Body of pancreas (tissue), 4 donors: ENCODE data around the gene PPP4R4. TPM values are rescaled to one million over a fixed set of nuclear protein-coding genes. Genes with fewer than 3 reads are reported as not detected.

Experiments used
- ATAC-seq: fragments of 150-250 bp; one replicate; pipeline ENCODE4 v1.9.1; 2016
- DNase-seq, 4 donors: peaks; one replicate each; pipeline ENCODE4 v3.0.0-alpha.2; 2019
- H3K27ac ChIP-seq, 4 donors: fragments of 200-600 bp; sonication (generic); 1 replicate in 3 of 4; 2 replicates in 1 of 4; pipeline versions ENCODE4 v1.5.1 to v1.6.1; 2016 to 2019; ENCODE audit warnings: mild to moderate bottlenecking in 1 of 4, mixed read lengths in 1 of 4, moderate library complexity in 1 of 4
- H3K27me3 ChIP-seq, 2 donors: fragments of 200-600 bp; sonication (generic); one replicate each; pipeline ENCODE4 v1.6.0; 2016; ENCODE audit warnings: mild to moderate bottlenecking in 1 of 2
- H3K36me3 ChIP-seq, 2 donors: fragments of 200-600 bp; sonication (generic); replicated peaks in 1 of 2; 2 replicates each; pipeline ENCODE4 v1.5.1; 2016; ENCODE audit warnings: low read depth in 2 of 2; ENCODE audit not compliant: insufficient read depth in 1 of 2
- H3K4me1 ChIP-seq: fragments of 200-600 bp; sonication (generic); one replicate; pipeline ENCODE4 v1.6.0; 2016
- H3K4me3 ChIP-seq, 2 donors: fragments of 200-600 bp; sonication (generic); 1 replicate in 1 of 2; 2 replicates in 1 of 2; pipeline ENCODE4 v1.5.1; 2016 to 2019
- H3K9me3 ChIP-seq, 3 donors: fragments of 200-600 bp; sonication (generic); 1 replicate in 2 of 3; 2 replicates in 1 of 3; pipeline ENCODE4 v1.5.1; 2016
- CTCF ChIP-seq, 7 experiments: fragments of 450-650 bp in 4 of 7; fragments of 200-600 bp in 3 of 7; sonication (generic) in 3 of 7; IDR thresholded peaks; one replicate each; pipeline ENCODE4 v1.5.1; 2016 to 2019; ENCODE audit warnings: antibody characterized with exemption in 7 of 7
- POLR2A ChIP-seq, 3 donors: fragments of 450-650 bp; IDR thresholded peaks; one replicate each; pipeline ENCODE4 v1.6.1; 2016; ENCODE audit warnings: antibody characterized with exemption in 3 of 3, mild to moderate bottlenecking in 2 of 3
- WGBS, 2 donors: methylation state at CpG; one replicate each; pipeline ENCODE4 v1.1.5; 2017; 5-methylcytosine and 5-hydroxymethylcytosine counted together
- intact Hi-C: fragments of 100-400 bp; cut with DNase I; formaldehyde crosslinking; loops from one replicate; pipeline ENCODE4 v1.15.1; 2023
- total RNA-seq, 2 donors: library from RNA; depleted of rRNA; stranded (reverse); fragments of >200 nt; gene quantifications; one replicate each; pipeline ENCODE4 v1.1.0, GENCODE V29; 2016

PPP4R4 gene
- total RNA-seq, 2 donors from 2014 or later, result 1.3 to 2.6 TPM

GRCh38 chr14:94298130-94298529 is 124.0 kb downstream of the PPP4R4 start:
- no peak for DNase-seq
- WGBS, 2 donors, result 87% methylated on average over 15 of the region's 15 CpGs
- Histone ChIP-seq H3K27ac (no peak overlapping the region), H3K27me3 (no peaks in the 10 kb centered on the region), H3K4me3 (no peak overlapping the region), H3K36me3 (no peaks in the 10 kb centered on the region), H3K4me1 (peaks cover 3% of the 10 kb centered on the region), H3K9me3 (no peaks in the 10 kb centered on the region)
- intact Hi-C loops, result no loop called here
- no peak for TF ChIP-seq CTCF (IDR thresholded peaks at IDR 0.05)
- no peak for TF ChIP-seq POLR2A (IDR thresholded peaks at IDR 0.05)
- no peak for ATAC-seq

- DNase-seq (no peak), ATAC-seq (no peak)
- 74 to 77% methylated on average over 7 of the region's 7 CpGs for WGBS, 2 donors
- Histone ChIP-seq H3K27me3 (no peaks in the 10 kb centered on the region), H3K36me3 (peaks cover 0 to 3% of the 10 kb centered on the region in 2 donors), H3K4me1 (no peaks in the 10 kb centered on the region), H3K4me3 (no peak overlapping the region), H3K27ac (no peak overlapping the region), H3K9me3 (no peaks in the 10 kb centered on the region)
- intact Hi-C loops, result no loop called here
- no peak for TF ChIP-seq POLR2A (IDR thresholded peaks at IDR 0.05)
- TF ChIP-seq CTCF (IDR thresholded peaks at IDR 0.05), result no peak
Observed at GRCh38 chr14:94303111-94303510, 129.0 kb downstream of the PPP4R4 start.

GRCh38 chr14:94304243-94304642 is 130.1 kb downstream of the PPP4R4 start:
- TF ChIP-seq POLR2A (IDR thresholded peaks at IDR 0.05) (no peak), CTCF (IDR thresholded peaks at IDR 0.05) (no peak)
- ATAC-seq, result no peak
- H3K4me3 ChIP-seq, result no peak overlapping the region
- no peaks in the 10 kb centered on the region for H3K4me1 ChIP-seq
- no peaks in the 10 kb centered on the region for H3K9me3 ChIP-seq
- H3K27ac ChIP-seq, result no peak overlapping the region
- no peaks in the 10 kb centered on the region for H3K27me3 ChIP-seq
- DNase-seq, result no peak
- 68 to 78% methylated on average over 5 to 6 of the region's 6 CpGs for WGBS, 2 donors
- intact Hi-C loops, result no loop called here
- H3K36me3 ChIP-seq, result peaks cover 0 to 6% of the 10 kb centered on the region in 2 donors

GRCh38 chr14:94305620-94306019 is 131.5 kb downstream of the PPP4R4 start:
- H3K4me1 ChIP-seq, result no peaks in the 10 kb centered on the region
- ATAC-seq, result no peak
- H3K27ac ChIP-seq, result no peak overlapping the region
- no peaks in the 10 kb centered on the region for H3K9me3 ChIP-seq
- TF ChIP-seq CTCF (IDR thresholded peaks at IDR 0.05) (no peak), POLR2A (IDR thresholded peaks at IDR 0.05) (no peak)
- no peaks in the 10 kb centered on the region for H3K27me3 ChIP-seq
- H3K36me3 ChIP-seq, result peaks cover 0 to 6% of the 10 kb centered on the region in 2 donors
- intact Hi-C loops, result no loop called here
- no peak overlapping the region for H3K4me3 ChIP-seq
- DNase-seq, result no peak
- 50 to 55% methylated on average over 2 of the region's 2 CpGs for WGBS, 2 donors
